ENCODE measurements around the gene ASPN.
"Not testable (repeated sequence)": the region's sequence is repeated elsewhere in the genome, so short reads cannot be mapped to it uniquely, and the experiment has no call there.

The ASPN gene

GRCh38 chr9:92467041-92467440, 15.3 kb downstream of the ASPN start:
- no peak for DNase-seq

GRCh38 chr9:92463984-92464383, 18.3 kb downstream of the ASPN start:
- DNase-seq: no peak

GRCh38 chr9:92463387-92463786, 18.9 kb downstream of the ASPN start:
- DNase-seq: no peak

GRCh38 chr9:92457576-92457975, 24.7 kb downstream of the ASPN start:
- no peak for DNase-seq

GRCh38 chr9:92455217-92455616, 27.1 kb downstream of the ASPN start:
- DNase-seq: no peak

GRCh38 chr9:92446536-92446935, 35.8 kb downstream of the ASPN start:
- DNase-seq: no peak

- DNase-seq: no peak
Measured at GRCh38 chr9:92444841-92445240, 37.5 kb downstream of the ASPN start.

GRCh38 chr9:92440751-92441046, 41.6 kb downstream of the ASPN start:
- no peak for DNase-seq

GRCh38 chr9:92439921-92440750, 42.2 kb downstream of the ASPN start:
- DNase-seq: no peak

GRCh38 chr9:92438900-92439526, 43.3 kb downstream of the ASPN start:
- DNase-seq: no peak

- DNase-seq: no peak
Measured at GRCh38 chr9:92435263-92435662, 47.0 kb downstream of the ASPN start.

GRCh38 chr9:92432972-92433548, 49.2 kb downstream of the ASPN start:
- no peak for DNase-seq

GRCh38 chr9:92432350-92432749, 50.0 kb downstream of the ASPN start:
- DNase-seq: no peak

- DNase-seq: no peak
Measured at GRCh38 chr9:92429836-92430235, 52.5 kb downstream of the ASPN start.

GRCh38 chr9:92426501-92427145, 55.7 kb downstream of the ASPN start:
- DNase-seq: no peak

GRCh38 chr9:92425474-92425873, 56.8 kb downstream of the ASPN start:
- DNase-seq: no peak

- no peak for DNase-seq
Measured at GRCh38 chr9:92424340-92424739, 58.0 kb downstream of the ASPN start, which contains the start of gene OMD. Gene OMD (minus strand): TSS chr9:92424471. CDS start chr9:92417558, 6,913 bp downstream.

GRCh38 chr9:92423612-92424011, 58.7 kb downstream of the ASPN start:
- no peak for DNase-seq

GRCh38 chr9:92422611-92423338, 59.5 kb downstream of the ASPN start:
- no peak for DNase-seq

GRCh38 chr9:92414566-92414965, 67.7 kb downstream of the ASPN start:
- DNase-seq: no peak

- not testable (repeated sequence) for DNase-seq
Measured at GRCh38 chr9:92411157-92411556, 71.1 kb downstream of the ASPN start.

- DNase-seq: no peak
Measured at GRCh38 chr9:92408747-92409478, 73.4 kb downstream of the ASPN start.

Data from NK-92 treated with Interleukin-12 subunit alpha and Interleukin-12 subunit beta, amount 100 ng/mL, for 24 hours (cell line).